ENCODE data around the gene CLEC10A. TPM values are rescaled to one million over a fixed set of nuclear protein-coding genes. Genes with fewer than 3 reads are reported as not detected.
A peak's percentile ranks its signal among the peaks of the same experiment; 100 is the strongest.

CLEC10A gene
- total RNA-seq, 2 experiments from 2014 or later = not detected

DNA sequence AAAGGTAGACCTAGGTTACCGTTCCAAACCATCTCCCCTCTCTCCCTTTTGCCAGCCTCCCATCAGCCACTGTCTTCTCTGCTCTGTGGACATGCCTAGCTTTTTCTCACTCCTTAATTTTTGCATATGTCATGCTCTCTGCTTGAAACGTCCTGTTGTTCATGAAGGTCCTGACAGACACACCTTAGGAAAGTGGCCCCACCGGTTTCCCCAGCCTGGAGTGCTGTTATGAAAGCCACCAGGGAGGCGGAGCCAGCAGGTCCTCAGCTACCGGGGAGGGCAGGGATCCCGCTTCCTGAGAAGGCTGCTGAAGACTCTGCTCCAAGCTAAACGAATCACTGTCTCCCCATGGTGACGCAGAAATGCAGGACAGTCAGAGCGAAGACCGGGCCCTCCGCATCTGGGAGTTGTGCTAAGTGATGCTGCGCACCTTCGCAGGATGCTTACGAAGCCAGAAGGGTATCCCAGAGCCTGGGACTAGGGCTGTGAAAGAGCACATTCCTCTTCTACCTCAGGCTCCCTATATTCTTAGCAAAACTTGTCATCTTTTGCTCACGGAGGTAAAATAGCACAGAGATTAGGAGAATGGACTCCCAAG lies 33.8 kb downstream of the CLEC10A start:
- Histone ChIP-seq H3K79me2 (ENCODE audit: insufficient read depth, low read depth, low read length) (no peaks in the 10 kb centered on the region), H2AFZ (ENCODE audit: low read length) (peak overlapping the region; percentile 83), H3K9me3 (ENCODE audit: low read length) (no peaks in the 10 kb centered on the region), H4K20me1 (ENCODE audit: insufficient read depth, low read length) (no peaks in the 10 kb centered on the region), H3K9me2 (ENCODE audit: insufficient read depth, low read length) (no peaks in the 10 kb centered on the region), H3K36me3 (ENCODE audit: insufficient read depth, low read length) (no peaks in the 10 kb centered on the region), H3K4me1 (ENCODE audit: insufficient read depth, low read length, poor library complexity, severe bottlenecking) (peaks cover 19% of the 10 kb centered on the region), H3K4me2 (ENCODE audit: low read length) (peak overlapping the region; percentile 62), H3K4me3 (ENCODE audit: low read depth, low read length, poor library complexity, severe bottlenecking) (peak overlapping the region; percentile 20), H3K27ac (ENCODE audit: low read depth, low read length, poor library complexity, severe bottlenecking) (no peak overlapping the region)
- no TSS peak for BruUV-seq (replicated peaks)
- POLR2A ChIA-PET = interaction anchor here (0.9 to 1.2 kb wide), 2 partner anchors 11 to 91 kb away, joined by 3 to 5 read pairs; partner anchors contain the start of gene SLC16A13
- CTCF ChIA-PET (ENCODE audit: unreplicated experiment) = interaction anchor here (1.0 to 1.6 kb wide), 3 partner anchors 86 to 131 kb away, joined by 3 to 8 read pairs (median 4); no protein-coding TSS in a partner anchor
- intact Hi-C loops (cut with micrococcal nuclease; ENCODE audit: unreplicated experiment) = loop anchor here (5.0 kb wide), 1 partner anchor 251 kb away; no protein-coding TSS in a partner anchor
- TF ChIP-seq EZH2phosphoT487 (IDR thresholded peaks at IDR 0.05; ENCODE audit: borderline replicate concordance, low read depth, low read length) = no peak
- no peak for DNase-seq (ENCODE audit: low spot score)

DNA sequence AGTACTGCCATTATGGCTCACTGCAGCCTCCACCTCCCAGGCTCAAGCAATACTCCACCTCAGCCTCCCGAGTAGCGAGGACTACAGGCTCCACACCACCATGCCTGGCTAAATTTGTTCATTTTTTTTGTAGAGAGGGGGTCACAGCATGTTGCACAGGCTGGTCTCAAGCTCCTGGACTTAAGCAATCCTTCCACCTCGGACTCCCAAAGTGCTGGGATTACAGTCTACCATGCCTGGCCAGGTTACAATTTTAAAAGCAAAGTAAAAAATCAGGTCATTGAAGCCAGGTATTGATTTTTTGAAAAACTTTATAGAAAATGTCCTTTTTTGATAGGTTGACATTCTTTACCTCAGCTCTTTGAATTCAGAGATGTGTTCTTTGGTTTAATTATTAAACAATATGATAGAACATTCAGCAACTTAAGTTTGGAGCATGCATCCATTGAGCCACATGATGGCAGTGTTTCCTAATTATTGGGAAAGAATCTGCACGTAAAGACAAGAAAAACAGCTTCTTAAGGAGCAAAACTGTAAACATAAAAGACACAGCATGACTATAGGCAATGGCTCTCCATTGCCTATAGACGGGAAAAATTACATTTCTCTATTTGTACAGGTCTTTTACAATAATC lies 34.4 kb downstream of the CLEC10A start:
- Histone ChIP-seq H3K36me3 (ENCODE audit: insufficient read depth, low read length) (no peaks in the 10 kb centered on the region), H3K9me3 (ENCODE audit: low read length) (no peaks in the 10 kb centered on the region), H4K20me1 (ENCODE audit: insufficient read depth, low read length) (no peaks in the 10 kb centered on the region), H2AFZ (ENCODE audit: low read length) (peak overlapping the region; percentile 83; the same call in 1 of the 2 replicates), H3K27ac (ENCODE audit: low read depth, low read length, poor library complexity, severe bottlenecking) (no peak overlapping the region), H3K4me1 (ENCODE audit: insufficient read depth, low read length, poor library complexity, severe bottlenecking) (peaks cover 19% of the 10 kb centered on the region), H3K4me3 (ENCODE audit: low read depth, low read length, poor library complexity, severe bottlenecking) (no peak overlapping the region), H3K4me2 (ENCODE audit: low read length) (peak overlapping the region; percentile 62; the same call in 1 of the 2 replicates), H3K79me2 (ENCODE audit: insufficient read depth, low read depth, low read length) (no peaks in the 10 kb centered on the region), H3K9me2 (ENCODE audit: insufficient read depth, low read length) (no peaks in the 10 kb centered on the region)
- intact Hi-C loops (cut with micrococcal nuclease; ENCODE audit: unreplicated experiment) = loop anchor here (1.0 to 5.0 kb wide), 3 partner anchors 91 to 252 kb away; no protein-coding TSS in a partner anchor
- TF ChIP-seq, protein P1, sequence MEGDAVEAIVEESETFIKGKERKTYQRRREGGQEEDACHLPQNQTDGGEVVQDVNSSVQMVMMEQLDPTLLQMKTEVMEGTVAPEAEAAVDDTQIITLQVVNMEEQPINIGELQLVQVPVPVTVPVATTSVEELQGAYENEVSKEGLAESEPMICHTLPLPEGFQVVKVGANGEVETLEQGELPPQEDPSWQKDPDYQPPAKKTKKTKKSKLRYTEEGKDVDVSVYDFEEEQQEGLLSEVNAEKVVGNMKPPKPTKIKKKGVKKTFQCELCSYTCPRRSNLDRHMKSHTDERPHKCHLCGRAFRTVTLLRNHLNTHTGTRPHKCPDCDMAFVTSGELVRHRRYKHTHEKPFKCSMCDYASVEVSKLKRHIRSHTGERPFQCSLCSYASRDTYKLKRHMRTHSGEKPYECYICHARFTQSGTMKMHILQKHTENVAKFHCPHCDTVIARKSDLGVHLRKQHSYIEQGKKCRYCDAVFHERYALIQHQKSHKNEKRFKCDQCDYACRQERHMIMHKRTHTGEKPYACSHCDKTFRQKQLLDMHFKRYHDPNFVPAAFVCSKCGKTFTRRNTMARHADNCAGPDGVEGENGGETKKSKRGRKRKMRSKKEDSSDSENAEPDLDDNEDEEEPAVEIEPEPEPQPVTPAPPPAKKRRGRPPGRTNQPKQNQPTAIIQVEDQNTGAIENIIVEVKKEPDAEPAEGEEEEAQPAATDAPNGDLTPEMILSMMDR (conservative IDR thresholded peaks at IDR 0.05; ENCODE audit: low read length) = peak; percentile 98
- no peak for TF ChIP-seq EZH2phosphoT487 (IDR thresholded peaks at IDR 0.05; ENCODE audit: borderline replicate concordance, low read depth, low read length)
- peak; percentile 74 for DNase-seq (ENCODE audit: low spot score)
- no TSS peak for BruUV-seq (replicated peaks)
- POLR2A ChIA-PET = interaction anchor here (0.6 to 1.2 kb wide), 3 partner anchors 10 to 301 kb away, joined by 3 to 5 read pairs (median 3); partner anchors contain the start of gene SLC16A13
- CTCF ChIA-PET (ENCODE audit: unreplicated experiment) = interaction anchor here (1.4 to 1.6 kb wide), 2 partner anchors 92 to 132 kb away, joined by 4 to 8 read pairs; no protein-coding TSS in a partner anchor

DNA sequence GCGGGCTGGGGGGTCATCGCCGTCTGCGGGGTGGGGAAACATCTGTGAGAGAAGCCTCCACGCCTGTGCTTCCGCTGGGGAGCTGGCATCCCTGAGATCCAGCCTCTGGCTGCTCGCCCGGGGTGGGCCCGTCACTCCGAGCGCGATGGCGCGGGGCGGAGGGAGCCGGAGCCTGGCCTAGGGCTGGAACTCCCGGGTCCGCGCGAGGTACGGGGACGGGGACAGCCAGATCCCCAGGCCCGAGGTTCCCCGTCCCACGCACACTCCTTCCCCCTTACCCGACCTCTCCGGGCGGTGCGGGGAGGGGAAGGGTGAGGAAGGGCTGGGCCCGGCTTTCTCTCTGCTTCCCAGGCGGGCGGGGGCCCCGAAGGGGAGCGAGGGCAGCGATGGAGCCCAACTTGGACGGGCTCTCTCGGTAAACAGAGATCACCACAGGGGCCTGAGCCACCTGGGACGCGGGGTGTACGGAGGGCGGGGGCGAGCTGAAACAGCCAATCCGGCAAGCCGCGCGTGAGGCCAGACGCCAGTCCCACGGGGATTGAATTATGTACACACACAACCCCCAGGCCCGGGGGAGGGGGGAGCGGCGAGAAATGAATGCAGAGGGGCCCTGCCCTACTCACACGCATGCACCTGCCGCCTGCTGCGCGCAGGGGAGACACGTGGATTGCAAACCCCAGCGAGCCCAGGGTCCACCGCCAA lies 36.4 kb downstream of the CLEC10A start, which contains the start of gene SLC16A11:
Gene SLC16A11, minus strand, starts transcription at position 596 of the 702 bp plus-strand sequence. Its CDS starts 579 bp downstream, at position 17.
- intact Hi-C loops (cut with micrococcal nuclease; ENCODE audit: unreplicated experiment) = no loop called here
- TF ChIP-seq EZH2phosphoT487 (IDR thresholded peaks at IDR 0.05; ENCODE audit: borderline replicate concordance, low read depth, low read length) = no peak
- TF ChIP-seq, protein P1 (conservative IDR thresholded peaks at IDR 0.05; ENCODE audit: low read length) = no peak
- no peak within 1 kb of the TSS for H3K4me3 ChIP-seq (ENCODE audit: low read depth, low read length, poor library complexity, severe bottlenecking)
- ChIA-PET CTCF (ENCODE audit: unreplicated experiment) (no interaction called here), POLR2A (no interaction called here)
- no peak within 1 kb of the TSS for H2AFZ ChIP-seq (ENCODE audit: low read length)
- H3K79me2 ChIP-seq (ENCODE audit: insufficient read depth, low read depth, low read length) = no peaks in the 10 kb centered on the region
- no peak for DNase-seq (ENCODE audit: low spot score)
- no peaks in the 10 kb centered on the region for H3K36me3 ChIP-seq (ENCODE audit: insufficient read depth, low read length)
- no peak within 1 kb of the TSS for H3K27ac ChIP-seq (ENCODE audit: low read depth, low read length, poor library complexity, severe bottlenecking)
- H3K4me1 ChIP-seq (ENCODE audit: insufficient read depth, low read length, poor library complexity, severe bottlenecking) = peaks cover 30% of the 10 kb centered on the region
- no peaks in the 10 kb centered on the region for H3K9me3 ChIP-seq (ENCODE audit: low read length)
- peak within 1 kb of the TSS; percentile 20; the same call in 1 of the 2 replicates for H3K4me2 ChIP-seq (ENCODE audit: low read length)
- no peaks in the 10 kb centered on the region for H4K20me1 ChIP-seq (ENCODE audit: insufficient read depth, low read length)
- H3K9me2 ChIP-seq (ENCODE audit: insufficient read depth, low read length) = no peaks in the 10 kb centered on the region
- BruUV-seq (replicated peaks) = no TSS peak

Data from OCI-LY7 (cell line).